IMR-90 (cell line): Measurements from ENCODE around the gene TGFBI. TPM values are rescaled to one million over a fixed set of nuclear protein-coding genes. Genes with fewer than 3 reads are reported as not detected.

Experiments
- ATAC-seq: fragments of 200-7000 bp; cut with Tn5 transposase; 2 replicates; pipeline ENCODE4 v1.9.1; 2020; ENCODE audit warnings: low read depth, mild to moderate bottlenecking, moderate library complexity
- BruUV-seq: library from RNA; stranded (reverse); fragments of 400-500 nt; replicated peaks from 2 replicates; lab custom pipeline; 2021; lab: Mats Ljungman, UMichigan
- CTCF ChIA-PET: fragments of 300-600 bp; formaldehyde crosslinking; extraction: SDS; loops from one replicate; lab custom pipeline; 2021; ENCODE audit warnings: antibody characterized with exemption; lab: Yijun Ruan, JAX
- POLR2A ChIA-PET: fragments of 300-600 bp; sonication (Branson Sonifier 250); formaldehyde crosslinking; loops from one replicate; lab custom pipeline; 2022; ENCODE audit warnings: antibody characterized with exemption; ENCODE audit not compliant: unreplicated experiment; lab: Charles Lee
- DNase-seq: peaks from one replicate; pipeline ENCODE4 v3.0.0; 2013
- H2AFZ ChIP-seq: replicated peaks from 2 replicates; pipeline ENCODE3; 2013; ENCODE audit warnings: low read length, mild to moderate bottlenecking; ENCODE audit not compliant: poor library complexity
- H2AK5ac ChIP-seq: 2 replicates; pipeline ENCODE4 v1.6.1; 2013; ENCODE audit warnings: low read depth, low read length, inconsistent platforms
- H2AK9ac ChIP-seq: replicated peaks from 2 replicates; pipeline ENCODE3; 2013; ENCODE audit warnings: mild to moderate bottlenecking, low read depth, low read length, moderate library complexity; ENCODE audit not compliant: poor library complexity
- H2BK120ac ChIP-seq: 2 replicates; pipeline ENCODE4 v1.6.1; 2013; ENCODE audit warnings: low read depth, low read length, inconsistent platforms
- H2BK15ac ChIP-seq: 3 replicates; pipeline ENCODE4 v1.6.1; 2013; ENCODE audit warnings: low read depth, low read length, inconsistent platforms
- H2BK20ac ChIP-seq: 2 replicates; pipeline ENCODE4 v1.6.1; 2013; ENCODE audit warnings: low read depth, mild to moderate bottlenecking, inconsistent platforms, low read length, moderate library complexity
- H2BK5ac ChIP-seq: 2 replicates; pipeline ENCODE4 v1.6.1; 2013; ENCODE audit warnings: mild to moderate bottlenecking, low read depth, low read length, inconsistent platforms; ENCODE audit not compliant: poor library complexity, severe bottlenecking
- H3K14ac ChIP-seq: replicated peaks from 2 replicates; pipeline ENCODE4 v1.6.1; 2013; ENCODE audit warnings: low read depth, low read length, inconsistent platforms
- H3K18ac ChIP-seq: 2 replicates; pipeline ENCODE4 v1.6.1; 2013; ENCODE audit warnings: low read depth, low read length, control low read depth
- H3K23ac ChIP-seq: 2 replicates; pipeline ENCODE4 v1.6.1; 2013; ENCODE audit warnings: low read depth, low read length, inconsistent platforms
- H3K27ac ChIP-seq: 2 replicates; pipeline ENCODE4 v1.5.1; 2013; ENCODE audit warnings: mild to moderate bottlenecking, control low read depth, low read length; ENCODE audit not compliant: insufficient read depth
- H3K27me3 ChIP-seq: 2 replicates; pipeline ENCODE4 v1.6.1; 2013; ENCODE audit warnings: low read length; ENCODE audit not compliant: control insufficient read depth, insufficient read depth
- H3K36me3 ChIP-seq: 2 replicates; pipeline ENCODE4 v1.6.1; 2013; ENCODE audit warnings: low read length, mixed read lengths; ENCODE audit not compliant: control insufficient read depth, insufficient read depth
- H3K4ac ChIP-seq: 2 replicates; pipeline ENCODE4 v1.6.1; 2013; ENCODE audit warnings: low read depth, low read length, inconsistent platforms
- H3K4me1 ChIP-seq: 2 replicates; pipeline ENCODE4 v1.6.1; 2013; ENCODE audit warnings: low read length, mixed read lengths; ENCODE audit not compliant: control insufficient read depth, insufficient read depth
- H3K4me2 ChIP-seq: 2 replicates; pipeline ENCODE4 v1.6.1; 2013; ENCODE audit warnings: low read depth, mild to moderate bottlenecking, control low read depth, low read length, moderate library complexity
- H3K4me3 ChIP-seq: 2 replicates; pipeline ENCODE4 v1.5.1; 2013; ENCODE audit warnings: low read depth, mild to moderate bottlenecking, control low read depth, low read length, moderate library complexity; ENCODE audit not compliant: insufficient read depth
- H3K56ac ChIP-seq: 2 replicates; pipeline ENCODE4 v1.6.1; 2013; ENCODE audit warnings: low read length, inconsistent platforms; ENCODE audit not compliant: insufficient read depth; ENCODE audit errors: extremely low read depth
- H3K79me1 ChIP-seq, 2 experiments: 2 replicates each; pipeline ENCODE4 v1.6.1; 2013; ENCODE audit warnings: low read length in 2 of 2, inconsistent platforms in 1 of 2, low read depth in 1 of 2
- H3K9ac ChIP-seq: 2 replicates; pipeline ENCODE4 v1.6.1; 2013; ENCODE audit warnings: low read depth, low read length, control low read depth
- H3K9me1 ChIP-seq: 2 replicates; pipeline ENCODE4 v1.6.1; 2013; ENCODE audit warnings: low read length, inconsistent platforms; ENCODE audit not compliant: insufficient read depth
- H3K9me3 ChIP-seq: 2 replicates; pipeline ENCODE4 v1.6.1; 2013; ENCODE audit warnings: low read length; ENCODE audit not compliant: control insufficient read depth, insufficient read depth
- H4K20me1 ChIP-seq: 2 replicates; pipeline ENCODE4 v1.6.1; 2013; ENCODE audit warnings: low read length, inconsistent platforms; ENCODE audit not compliant: insufficient read depth
- H4K5ac ChIP-seq: 2 replicates; pipeline ENCODE4 v1.6.1; 2013; ENCODE audit warnings: mild to moderate bottlenecking, low read depth, low read length, control low read depth
- H4K8ac ChIP-seq, 2 experiments: 2 replicates each; pipeline ENCODE4 v1.6.1; 2013; ENCODE audit warnings: low read depth in 2 of 2, low read length in 2 of 2, control low read depth in 1 of 2, inconsistent platforms in 1 of 2
- H4K91ac ChIP-seq: 2 replicates; pipeline ENCODE4 v1.6.1; 2013; ENCODE audit warnings: low read depth, low read length, inconsistent platforms; ENCODE audit not compliant: insufficient read depth
- BHLHE40 ChIP-seq: fragments of 150-350 bp; IDR thresholded peaks from 2 replicates; pipeline ENCODE4 v1.6.1; 2016; ENCODE audit warnings: mild to moderate bottlenecking, low read depth, low read length
- CEBPB ChIP-seq: IDR thresholded peaks from 2 replicates; pipeline ENCODE4 v1.6.1; 2012; ENCODE audit warnings: low read depth, low read length, improper control_type of control experiment
- CHD1 ChIP-seq: IDR thresholded peaks from 2 replicates; pipeline ENCODE4 v1.6.1; 2012; ENCODE audit warnings: low read depth, low read length, improper control_type of control experiment
- FOS ChIP-seq: fragments of 150-350 bp; IDR thresholded peaks from 2 replicates; pipeline ENCODE4 v1.6.1; 2016; ENCODE audit warnings: low read depth, low read length
- MAFK ChIP-seq: IDR thresholded peaks from 2 replicates; pipeline ENCODE4 v1.6.1; 2012; ENCODE audit warnings: low read depth, low read length, improper control_type of control experiment
- MAZ ChIP-seq: IDR thresholded peaks from 2 replicates; pipeline ENCODE4 v1.6.1; 2012; ENCODE audit warnings: low read depth, mild to moderate bottlenecking, low read length, improper control_type of control experiment, moderate library complexity, borderline replicate concordance
- MXI1 ChIP-seq: IDR thresholded peaks from 2 replicates; pipeline ENCODE4 v1.6.1; 2012; ENCODE audit warnings: low read depth, mild to moderate bottlenecking, low read length, moderate library complexity, borderline replicate concordance
- NFE2L2 ChIP-seq: fragments of 150-350 bp; IDR thresholded peaks from 2 replicates; pipeline ENCODE4 v1.6.1; 2016; ENCODE audit warnings: low read depth, mild to moderate bottlenecking, low read length
- POLR2A ChIP-seq: IDR thresholded peaks from 2 replicates; pipeline ENCODE4 v1.6.1; 2012; ENCODE audit warnings: mild to moderate bottlenecking, low read depth, low read length
- RAD21 ChIP-seq: IDR thresholded peaks from 2 replicates; pipeline ENCODE4 v1.6.1; 2012; ENCODE audit warnings: low read length, improper control_type of control experiment
- RCOR1 ChIP-seq: IDR thresholded peaks from 2 replicates; pipeline ENCODE4 v1.6.1; 2012; ENCODE audit warnings: mild to moderate bottlenecking, low read length, improper control_type of control experiment; ENCODE audit not compliant: insufficient replicate concordance
- RFX5 ChIP-seq: IDR thresholded peaks from 2 replicates; pipeline ENCODE4 v1.8.0; 2012; ENCODE audit warnings: low read depth, mild to moderate bottlenecking, low read length, moderate library complexity
- SMC3 ChIP-seq: fragments of 150-350 bp; IDR thresholded peaks from 2 replicates; pipeline ENCODE4 v1.6.1; 2016; ENCODE audit warnings: low read depth, mild to moderate bottlenecking, antibody characterized with exemption, low read length, moderate library complexity
- WGBS, 2 experiments: methylation state at CpG; one replicate each; pipeline versions ENCODE4 v1.1.5 to v1.1.7; 2013; ENCODE audit warnings: missing lambda C conversion rate in 2 of 2; ENCODE audit not compliant: insufficient read length in 1 of 2; ENCODE audit errors: extremely low coverage in 2 of 2; 5-methylcytosine and 5-hydroxymethylcytosine counted together
- dilution Hi-C: fragments of 300-500 bp; cut with HindIII; formaldehyde crosslinking; loops from one replicate; pipeline ENCODE4 v1.14.3; 2018; ENCODE audit warnings: low sequenced_read_pairs; ENCODE audit not compliant: unreplicated experiment
- in situ Hi-C: fragments of 300-500 bp; cut with MboI; formaldehyde crosslinking; loops from 3 replicates; pipeline ENCODE4 v1.14.3; 2019; ENCODE audit warnings: low sequenced_read_pairs, inconsistent platforms, mixed read lengths
- intact Hi-C: fragments of 100-400 bp; cut with micrococcal nuclease; formaldehyde crosslinking; loops from 2 replicates; pipeline ENCODE4 v1.10.0; 2022
- polyA plus RNA-seq, 3 experiments: library from polyadenylated mRNA; depleted of rRNA; stranded (reverse); fragments of >200 nt; gene quantifications; 2 replicates each; pipeline ENCODE4 v1.2.3, GENCODE V29; 2012; ENCODE audit warnings: low replicate concordance in 1 of 3
- total RNA-seq: library from RNA; depleted of rRNA; stranded (reverse); fragments of >200 nt; gene quantifications from 2 replicates; pipeline ENCODE4 v1.2.3, GENCODE V29; 2012
- TF ChIP-seq, protein P1 (sequence below): fragments of 150-350 bp; IDR thresholded peaks from 2 replicates; pipeline ENCODE4 v1.6.1; 2017; ENCODE audit warnings: mild to moderate bottlenecking, antibody characterized with exemption, low read length, low read depth
- TF ChIP-seq, protein P2 (sequence below): conservative IDR thresholded peaks from 2 replicates; pipeline ENCODE4 v1.5.1; 2012; ENCODE audit warnings: mild to moderate bottlenecking, low read depth, low read length, improper control_type of control experiment
- TF ChIP-seq, protein P3 (sequence below): fragments of 150-350 bp; IDR thresholded peaks from 2 replicates; pipeline ENCODE4 v1.6.1; 2016; ENCODE audit warnings: low read depth, mild to moderate bottlenecking, low read length, moderate library complexity, borderline replicate concordance

The TGFBI gene
- total and polyA plus RNA-seq, 2 of the 4 experiments (the other 2 are of a cell fraction), result 618 to 1,551 TPM

DNA sequence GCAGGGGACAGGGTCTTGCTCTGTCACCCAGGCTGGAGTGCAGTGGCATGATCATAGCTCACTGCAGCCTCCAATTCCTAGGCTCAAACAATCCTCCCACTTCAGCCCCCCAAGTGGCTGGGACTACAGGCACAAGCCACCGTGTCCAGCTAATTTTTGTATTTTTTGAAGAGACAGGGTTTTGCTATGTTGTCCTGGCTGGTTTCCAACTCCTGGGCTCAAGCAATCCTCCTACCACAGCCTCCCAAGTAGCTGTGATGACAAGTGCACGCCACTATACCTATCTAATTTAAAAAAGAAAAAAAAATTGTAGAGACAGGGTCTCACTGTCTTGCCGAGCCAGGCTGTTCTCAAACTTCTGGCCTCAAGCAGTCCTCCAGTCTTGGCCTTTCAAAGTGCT is 42.4 kb upstream of the TGFBI start:
- peak overlapping the region; percentile 60; the same call in 1 of the 2 replicates for H4K5ac ChIP-seq
- H3K9me3 ChIP-seq, result no peaks in the 10 kb centered on the region
- H3K9me1 ChIP-seq, result no peaks in the 10 kb centered on the region; the same call in 1 of the 2 replicates
- in situ Hi-C loops, result no loop called here
- POLR2A ChIA-PET, result no interaction called here
- ATAC-seq, result no peak
- no peak overlapping the region for H2BK15ac ChIP-seq
- peak overlapping the region; percentile 80 for H3K18ac ChIP-seq
- no peak overlapping the region for H2AK9ac ChIP-seq
- BruUV-seq, result no TSS peak
- CTCF ChIA-PET, result interaction anchor here (1.0 to 1.4 kb wide), 3 partner anchors 14 to 35 kb away, joined by 3 to 4 read pairs (median 3); no protein-coding TSS in a partner anchor
- no peaks in the 10 kb centered on the region for H3K79me1 ChIP-seq
- peak overlapping the region; percentile 68 for H2BK120ac ChIP-seq
- no peak overlapping the region for H4K91ac ChIP-seq
- no peak overlapping the region for H3K4me3 ChIP-seq
- peak overlapping the region in 1 of 2 experiments; percentile 7; a peak in 1 of 4 replicates for H4K8ac ChIP-seq
- WGBS, 2 experiments, result no CpG with 5 or more reads among the region's 3 CpGs
- no peaks in the 10 kb centered on the region for H3K27me3 ChIP-seq
- peaks cover 10% of the 10 kb centered on the region; the same call in 1 of the 2 replicates for H3K4me1 ChIP-seq
- no peak overlapping the region for H2AFZ ChIP-seq
- H3K27ac ChIP-seq, result peak overlapping the region; percentile 53; the same call in 1 of the 2 replicates
- peak overlapping the region; percentile 48; the same call in 1 of the 2 replicates for H2AK5ac ChIP-seq
- H3K23ac ChIP-seq, result no peak overlapping the region
- intact Hi-C loops, result loop anchor here (5.0 kb wide), 1 partner anchor 41 kb away; the partner anchor contains the start of gene TGFBI
- peak overlapping the region; percentile 42 for H2BK5ac ChIP-seq
- H2BK20ac ChIP-seq, result no peak overlapping the region
- 0 out of 2 replicates have a peak overlapping the region, but pooled peaks have one; percentile 19 for H3K14ac ChIP-seq
- TF ChIP-seq MAFK (no peak), RAD21 (no peak), MXI1 (no peak), POLR2A (no peak), MAZ (no peak), CEBPB (no peak), BHLHE40 (no peak), FOS (no peak), SMC3 (no peak), NFE2L2 (no peak), RFX5 (no peak), CHD1 (no peak), RCOR1 (no peak)
- TF ChIP-seq, protein P1, sequence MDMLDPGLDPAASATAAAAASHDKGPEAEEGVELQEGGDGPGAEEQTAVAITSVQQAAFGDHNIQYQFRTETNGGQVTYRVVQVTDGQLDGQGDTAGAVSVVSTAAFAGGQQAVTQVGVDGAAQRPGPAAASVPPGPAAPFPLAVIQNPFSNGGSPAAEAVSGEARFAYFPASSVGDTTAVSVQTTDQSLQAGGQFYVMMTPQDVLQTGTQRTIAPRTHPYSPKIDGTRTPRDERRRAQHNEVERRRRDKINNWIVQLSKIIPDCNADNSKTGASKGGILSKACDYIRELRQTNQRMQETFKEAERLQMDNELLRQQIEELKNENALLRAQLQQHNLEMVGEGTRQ, result no peak
- TF ChIP-seq, protein P2, sequence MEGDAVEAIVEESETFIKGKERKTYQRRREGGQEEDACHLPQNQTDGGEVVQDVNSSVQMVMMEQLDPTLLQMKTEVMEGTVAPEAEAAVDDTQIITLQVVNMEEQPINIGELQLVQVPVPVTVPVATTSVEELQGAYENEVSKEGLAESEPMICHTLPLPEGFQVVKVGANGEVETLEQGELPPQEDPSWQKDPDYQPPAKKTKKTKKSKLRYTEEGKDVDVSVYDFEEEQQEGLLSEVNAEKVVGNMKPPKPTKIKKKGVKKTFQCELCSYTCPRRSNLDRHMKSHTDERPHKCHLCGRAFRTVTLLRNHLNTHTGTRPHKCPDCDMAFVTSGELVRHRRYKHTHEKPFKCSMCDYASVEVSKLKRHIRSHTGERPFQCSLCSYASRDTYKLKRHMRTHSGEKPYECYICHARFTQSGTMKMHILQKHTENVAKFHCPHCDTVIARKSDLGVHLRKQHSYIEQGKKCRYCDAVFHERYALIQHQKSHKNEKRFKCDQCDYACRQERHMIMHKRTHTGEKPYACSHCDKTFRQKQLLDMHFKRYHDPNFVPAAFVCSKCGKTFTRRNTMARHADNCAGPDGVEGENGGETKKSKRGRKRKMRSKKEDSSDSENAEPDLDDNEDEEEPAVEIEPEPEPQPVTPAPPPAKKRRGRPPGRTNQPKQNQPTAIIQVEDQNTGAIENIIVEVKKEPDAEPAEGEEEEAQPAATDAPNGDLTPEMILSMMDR, result no peak
- TF ChIP-seq, protein P3, sequence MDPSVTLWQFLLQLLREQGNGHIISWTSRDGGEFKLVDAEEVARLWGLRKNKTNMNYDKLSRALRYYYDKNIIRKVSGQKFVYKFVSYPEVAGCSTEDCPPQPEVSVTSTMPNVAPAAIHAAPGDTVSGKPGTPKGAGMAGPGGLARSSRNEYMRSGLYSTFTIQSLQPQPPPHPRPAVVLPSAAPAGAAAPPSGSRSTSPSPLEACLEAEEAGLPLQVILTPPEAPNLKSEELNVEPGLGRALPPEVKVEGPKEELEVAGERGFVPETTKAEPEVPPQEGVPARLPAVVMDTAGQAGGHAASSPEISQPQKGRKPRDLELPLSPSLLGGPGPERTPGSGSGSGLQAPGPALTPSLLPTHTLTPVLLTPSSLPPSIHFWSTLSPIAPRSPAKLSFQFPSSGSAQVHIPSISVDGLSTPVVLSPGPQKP, result no peak
- no peak overlapping the region for H3K56ac ChIP-seq
- no peaks in the 10 kb centered on the region for H4K20me1 ChIP-seq
- no peak overlapping the region; the same call in 1 of the 2 replicates for H3K4me2 ChIP-seq
- H3K4ac ChIP-seq, result peak overlapping the region; percentile 28
- no peak for DNase-seq
- dilution Hi-C loops, result no loop called here
- no peaks in the 10 kb centered on the region for H3K36me3 ChIP-seq
- no peak overlapping the region for H3K9ac ChIP-seq
